Right kidney (tissue), 9 donors: Measurements from ENCODE around the gene NBPF6.
"Not testable (repeated sequence)": the region's sequence is repeated elsewhere in the genome, so short reads cannot be mapped to it uniquely, and the experiment has no call there.

ENCODE experiments used
- DNase-seq: peaks from one replicate; pipeline ENCODE4 v3.0.0-alpha.2; 2016
- long read RNA-seq, 8 donors: transcript quantifications; one replicate each; lab custom pipeline, GENCODE V29; 2026

Gene NBPF6, protein sequence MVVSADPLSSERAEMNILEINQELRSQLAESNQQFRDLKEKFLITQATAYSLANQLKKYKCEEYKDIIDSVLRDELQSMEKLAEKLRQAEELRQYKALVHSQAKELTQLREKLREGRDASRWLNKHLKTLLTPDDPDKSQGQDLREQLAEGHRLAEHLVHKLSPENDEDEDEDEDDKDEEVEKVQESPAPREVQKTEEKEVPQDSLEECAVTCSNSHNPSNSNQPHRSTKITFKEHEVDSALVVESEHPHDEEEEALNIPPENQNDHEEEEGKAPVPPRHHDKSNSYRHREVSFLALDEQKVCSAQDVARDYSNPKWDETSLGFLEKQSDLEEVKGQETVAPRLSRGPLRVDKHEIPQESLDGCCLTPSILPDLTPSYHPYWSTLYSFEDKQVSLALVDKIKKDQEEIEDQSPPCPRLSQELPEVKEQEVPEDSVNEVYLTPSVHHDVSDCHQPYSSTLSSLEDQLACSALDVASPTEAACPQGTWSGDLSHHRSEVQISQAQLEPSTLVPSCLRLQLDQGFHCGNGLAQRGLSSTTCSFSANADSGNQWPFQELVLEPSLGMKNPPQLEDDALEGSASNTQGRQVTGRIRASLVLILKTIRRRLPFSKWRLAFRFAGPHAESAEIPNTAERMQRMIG
- long read RNA-seq, donor 1, result 0 reads
- long read RNA-seq, donor 2, result 0 reads
- long read RNA-seq, donor 3, result 0 reads
- long read RNA-seq, donor 4, result 0 reads
- long read RNA-seq, donor 5, result 0 reads
- long read RNA-seq, donor 6, result 0 reads
- long read RNA-seq, donor 7, result 0 reads
- long read RNA-seq, donor 8, result 0 reads

- not testable (repeated sequence) for DNase-seq
Measured at GRCh38 chr1:108450043-108450442, at the start of gene NBPF6. NBPF6 (plus strand) TSS chr1:108450343; CDS start chr1:108450602, 259 bp downstream.

GRCh38 chr1:108411098-108411833 is 38.9 kb upstream of the NBPF6 start:
- not testable (repeated sequence) for DNase-seq

- not testable (repeated sequence) for DNase-seq
Measured at GRCh38 chr1:108420129-108420528, 30.0 kb upstream of the NBPF6 start.

- DNase-seq, result not testable (repeated sequence)
Measured at GRCh38 chr1:108421061-108421916, 28.9 kb upstream of the NBPF6 start.

DNA sequence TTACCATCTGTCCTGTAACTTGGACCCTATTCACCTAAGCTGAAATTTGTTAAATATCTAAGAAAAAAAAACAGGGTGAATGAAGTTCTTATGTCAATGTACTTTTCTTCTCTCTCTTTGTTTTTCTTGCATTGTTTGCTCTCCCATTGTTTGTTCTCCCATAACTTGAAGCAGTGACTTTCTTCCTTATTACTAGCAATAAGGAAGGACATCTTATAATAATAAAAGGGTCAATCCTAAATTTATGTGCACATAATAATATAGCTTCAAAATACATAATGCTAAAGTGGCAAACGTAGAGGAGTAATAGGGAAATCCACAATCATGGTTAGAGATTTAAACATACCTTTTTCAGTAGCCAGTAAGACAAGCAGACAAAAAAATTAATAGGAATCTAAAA is 23.3 kb upstream of the NBPF6 start:
- DNase-seq, result not testable (repeated sequence)

DNA sequence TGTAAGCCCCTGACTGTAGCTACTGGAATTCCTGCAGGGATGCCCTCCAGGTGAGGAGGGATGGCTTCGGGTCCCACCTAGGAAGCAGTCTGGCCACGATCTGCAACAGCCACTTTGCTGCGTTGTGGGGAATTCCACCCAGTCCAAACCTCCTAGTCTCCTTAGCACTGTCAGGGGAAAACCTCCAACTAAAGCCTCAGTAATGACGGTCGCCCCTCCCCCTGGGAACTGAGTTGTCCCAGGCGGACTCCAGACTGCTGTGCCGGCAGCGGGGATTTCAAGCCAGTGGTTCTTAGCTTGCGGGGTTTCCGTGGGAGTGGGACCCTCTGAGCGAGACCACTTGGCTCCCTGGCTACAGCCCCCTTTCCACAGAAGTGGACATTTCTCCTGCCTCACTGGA is 18.1 kb upstream of the NBPF6 start:
- not testable (repeated sequence) for DNase-seq

DNA sequence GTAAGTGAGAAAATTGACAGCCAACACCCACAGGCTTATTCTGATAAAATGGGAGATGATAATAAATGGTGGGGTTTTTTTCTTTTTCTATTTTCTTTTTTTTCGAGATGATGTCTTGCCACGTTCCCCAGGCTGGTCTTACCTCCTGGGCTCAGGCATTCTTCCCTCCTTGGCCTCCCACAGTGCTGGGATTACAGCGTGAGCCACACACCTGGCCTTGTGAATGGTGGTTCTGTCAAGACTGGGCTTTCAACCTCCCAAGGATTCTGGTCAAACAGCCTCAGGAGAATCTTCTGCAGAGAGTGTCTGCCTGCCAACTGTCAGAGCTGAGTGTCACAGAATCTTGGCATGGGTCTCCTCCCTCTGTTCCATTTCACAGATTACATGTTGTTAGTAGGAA is 16.7 kb upstream of the NBPF6 start:
- DNase-seq, result not testable (repeated sequence)

DNA sequence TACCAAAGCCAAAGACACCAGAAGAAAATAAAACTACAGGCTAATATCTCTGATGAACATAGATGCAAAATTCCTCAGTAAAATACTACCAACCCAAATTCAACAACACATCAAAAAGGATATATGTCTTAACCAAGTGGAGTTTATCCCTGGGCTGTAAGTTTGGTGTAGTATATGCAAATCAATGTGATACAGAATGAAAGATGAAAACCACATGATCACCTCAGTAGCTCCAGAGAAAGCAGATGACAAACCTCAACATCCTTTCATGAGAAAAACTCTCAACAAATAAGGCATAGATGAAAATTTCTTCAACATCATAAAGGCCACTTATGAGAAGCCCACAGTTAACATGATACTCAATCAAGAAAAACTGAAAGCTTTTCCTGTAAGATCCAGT is 11.6 kb upstream of the NBPF6 start:
- DNase-seq, result not testable (repeated sequence)

DNA sequence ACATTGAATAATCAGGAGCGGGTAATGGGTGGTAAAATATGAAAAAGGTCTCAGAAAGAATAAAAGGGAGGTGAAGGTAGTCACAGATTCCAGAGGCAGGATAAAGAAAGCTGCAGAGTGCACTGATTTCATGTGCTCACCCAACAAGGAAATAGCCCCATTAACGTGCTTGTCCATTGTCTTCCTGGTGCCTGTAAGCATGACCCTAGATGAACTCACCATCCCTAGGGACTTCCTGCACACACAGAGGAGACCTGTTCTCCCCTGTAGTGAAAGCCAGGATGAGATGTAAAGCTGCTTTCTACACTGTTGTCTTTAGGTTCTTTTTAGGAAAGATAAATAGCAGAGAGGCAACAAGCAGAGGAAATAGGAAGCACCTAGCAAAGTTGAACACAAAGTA is 4.4 kb downstream of the NBPF6 start:
- DNase-seq, result not testable (repeated sequence)

- DNase-seq, result not testable (repeated sequence)
Measured at GRCh38 chr1:108458661-108459060, 8.5 kb downstream of the NBPF6 start.

- not testable (repeated sequence) for DNase-seq
Measured at GRCh38 chr1:108461758-108462157, 11.6 kb downstream of the NBPF6 start.

DNA sequence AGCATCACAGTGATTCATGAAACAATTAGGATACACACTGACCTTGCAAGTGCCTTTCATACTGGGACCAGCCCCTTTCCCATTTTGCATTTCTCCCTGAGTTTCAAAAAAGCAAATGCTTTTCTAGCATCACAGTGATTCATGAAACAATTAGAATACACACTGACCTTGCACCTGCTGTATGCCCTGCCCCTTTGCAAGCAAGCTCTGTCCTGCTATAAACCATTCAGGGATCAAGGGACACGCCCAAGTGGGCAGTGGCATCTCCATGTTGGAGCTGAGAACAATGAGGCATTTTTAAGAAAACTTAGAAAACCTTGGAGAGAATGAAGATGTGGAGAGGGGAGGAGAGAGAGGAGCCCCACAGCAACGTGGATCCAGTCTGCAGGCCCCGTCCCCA is 13.8 kb downstream of the NBPF6 start:
- DNase-seq, result not testable (repeated sequence)

GRCh38 chr1:108466166-108466565 is 16.0 kb downstream of the NBPF6 start:
- DNase-seq, result not testable (repeated sequence)

GRCh38 chr1:108467155-108467554 is 17.0 kb downstream of the NBPF6 start:
- DNase-seq, result not testable (repeated sequence)

GRCh38 chr1:108470750-108471149 is 20.6 kb downstream of the NBPF6 start:
- not testable (repeated sequence) for DNase-seq

DNA sequence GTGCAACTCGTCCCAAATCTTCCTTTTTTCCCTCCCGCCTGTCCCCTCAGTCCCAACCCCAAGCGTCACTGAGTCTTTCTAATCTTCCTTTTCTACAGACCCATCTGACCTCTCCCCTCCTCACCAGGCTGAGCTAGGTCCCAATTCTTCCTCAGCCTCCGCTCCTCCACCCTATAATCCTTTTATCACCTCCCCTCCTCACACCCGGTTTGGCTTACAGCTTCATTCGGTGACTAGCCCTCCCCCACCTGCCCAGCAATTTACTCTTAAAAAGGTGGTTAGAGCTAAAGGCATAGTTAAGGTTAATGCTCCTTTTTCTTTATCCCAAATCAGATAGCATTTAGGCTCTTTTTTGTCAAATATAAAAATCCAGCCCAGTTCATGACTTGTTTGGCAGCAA is 24.4 kb downstream of the NBPF6 start:
- DNase-seq, result not testable (repeated sequence)

DNA sequence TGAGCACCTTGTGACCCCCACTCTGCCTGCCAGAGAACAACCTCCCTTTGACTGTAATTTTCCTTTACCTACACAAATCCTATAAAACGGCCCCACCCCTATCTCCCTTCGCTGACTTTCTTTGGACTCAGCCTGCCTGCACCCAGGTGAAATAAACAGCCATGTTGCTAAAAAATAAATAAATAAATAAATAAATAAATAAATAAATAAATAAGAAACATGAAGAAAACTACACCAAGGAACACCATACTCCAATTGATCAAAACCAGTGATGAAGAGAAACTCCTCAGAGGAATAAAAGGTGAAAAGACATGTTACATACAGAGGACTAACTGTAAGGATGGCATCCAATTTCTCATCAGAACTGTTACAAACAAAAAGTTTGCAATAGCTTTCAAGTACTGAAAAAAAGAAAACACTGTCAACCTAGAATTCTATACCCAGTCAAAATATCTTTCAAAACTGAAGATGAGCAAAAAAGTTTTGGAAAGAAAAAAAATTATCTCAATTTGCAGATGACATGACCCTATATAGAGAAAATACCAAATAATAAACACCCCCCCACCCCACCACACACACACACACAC is 28.4 kb downstream of the NBPF6 start:
- no peak for DNase-seq

- DNase-seq, result no peak
Measured at GRCh38 chr1:108482708-108483107, 32.6 kb downstream of the NBPF6 start.

GRCh38 chr1:108485990-108486389 is 35.8 kb downstream of the NBPF6 start:
- DNase-seq, result not testable (repeated sequence)

DNA sequence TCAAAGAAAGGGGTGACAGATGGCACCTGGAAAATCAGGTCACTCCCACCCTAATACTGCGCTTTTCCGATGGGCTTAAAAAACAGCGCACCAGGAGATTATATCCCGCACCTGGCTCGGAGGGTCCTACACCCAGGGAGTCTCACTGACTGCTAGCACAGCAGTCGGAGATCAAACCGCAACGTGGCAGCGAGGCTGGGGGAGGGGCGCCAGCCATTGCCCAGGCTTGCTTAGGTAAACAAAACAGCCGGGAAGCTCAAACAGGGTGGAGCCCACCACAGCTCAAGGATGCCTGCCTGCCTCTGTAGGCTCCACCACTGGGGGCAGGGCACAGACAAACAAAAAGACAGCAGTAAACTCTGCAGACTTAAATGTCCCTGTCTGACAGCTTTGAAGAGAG is 36.6 kb downstream of the NBPF6 start:
- not testable (repeated sequence) for DNase-seq

DNA sequence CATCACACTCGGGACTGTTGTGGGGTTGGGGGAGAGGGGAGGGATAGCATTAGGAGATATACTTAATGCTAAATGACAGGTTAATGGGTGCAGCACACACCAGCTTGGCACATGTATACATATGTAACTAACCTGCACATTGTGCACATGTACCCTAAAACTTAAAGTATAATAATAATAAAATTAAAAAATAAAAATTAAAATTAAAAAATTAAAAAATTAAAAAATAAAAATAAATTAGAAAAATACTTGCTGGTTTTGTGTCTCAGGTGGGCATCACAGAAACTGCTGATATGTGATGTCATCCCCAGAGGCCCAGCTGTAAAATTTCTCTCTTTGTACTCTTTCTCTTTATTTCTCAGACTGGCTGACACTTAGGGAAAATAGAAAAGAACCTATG is 44.9 kb downstream of the NBPF6 start:
- not testable (repeated sequence) for DNase-seq
